Cardiac fibroblast (primary cell): ENCODE results near the gene EXD2.

Experiments
- DNase-seq, 2 donors: peaks; one replicate each; pipeline versions ENCODE4 v3.0.0 to v3.0.0-alpha.2; 2010; ENCODE audit warnings: low read depth in 2 of 2
- H3K4me3 ChIP-seq, 2 donors: replicated peaks in 1 of 2; 1 replicate in 1 of 2; 2 replicates in 1 of 2; pipeline ENCODE4 v1.5.1; 2011; ENCODE audit warnings: low read depth in 2 of 2, low read length in 2 of 2, mild to moderate bottlenecking in 2 of 2, moderate library complexity in 1 of 2
- TF ChIP-seq, protein P1 (sequence below): IDR thresholded peaks from one replicate; pipeline ENCODE4 v1.5.1; 2011; ENCODE audit warnings: low read depth, mild to moderate bottlenecking, low read length, inconsistent platforms

EXD2 gene

DNA sequence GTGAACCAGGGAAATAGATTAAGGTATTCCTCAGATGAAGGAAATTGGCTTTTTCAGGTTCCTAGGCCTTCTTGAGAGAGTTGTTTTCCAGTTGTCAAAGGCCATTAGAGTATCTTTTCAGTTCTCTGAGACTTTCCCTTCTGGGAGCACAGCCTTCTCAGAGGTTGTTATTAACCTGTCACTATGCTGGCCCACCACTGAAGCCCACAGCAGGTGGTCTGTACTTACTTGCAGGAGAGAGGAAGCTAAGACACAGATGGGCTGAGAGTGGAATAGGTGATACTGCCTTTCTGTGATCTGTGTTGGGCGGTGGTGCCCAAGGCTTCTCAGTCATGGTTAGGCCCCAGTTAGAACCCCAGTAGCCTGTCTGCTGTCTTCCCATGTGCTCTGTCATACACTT is 45.8 kb downstream of the EXD2 start:
- TF ChIP-seq, protein P1, sequence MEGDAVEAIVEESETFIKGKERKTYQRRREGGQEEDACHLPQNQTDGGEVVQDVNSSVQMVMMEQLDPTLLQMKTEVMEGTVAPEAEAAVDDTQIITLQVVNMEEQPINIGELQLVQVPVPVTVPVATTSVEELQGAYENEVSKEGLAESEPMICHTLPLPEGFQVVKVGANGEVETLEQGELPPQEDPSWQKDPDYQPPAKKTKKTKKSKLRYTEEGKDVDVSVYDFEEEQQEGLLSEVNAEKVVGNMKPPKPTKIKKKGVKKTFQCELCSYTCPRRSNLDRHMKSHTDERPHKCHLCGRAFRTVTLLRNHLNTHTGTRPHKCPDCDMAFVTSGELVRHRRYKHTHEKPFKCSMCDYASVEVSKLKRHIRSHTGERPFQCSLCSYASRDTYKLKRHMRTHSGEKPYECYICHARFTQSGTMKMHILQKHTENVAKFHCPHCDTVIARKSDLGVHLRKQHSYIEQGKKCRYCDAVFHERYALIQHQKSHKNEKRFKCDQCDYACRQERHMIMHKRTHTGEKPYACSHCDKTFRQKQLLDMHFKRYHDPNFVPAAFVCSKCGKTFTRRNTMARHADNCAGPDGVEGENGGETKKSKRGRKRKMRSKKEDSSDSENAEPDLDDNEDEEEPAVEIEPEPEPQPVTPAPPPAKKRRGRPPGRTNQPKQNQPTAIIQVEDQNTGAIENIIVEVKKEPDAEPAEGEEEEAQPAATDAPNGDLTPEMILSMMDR, result no peak
- DNase-seq, result no peak
- H3K4me3 ChIP-seq, result no peak overlapping the region

DNA sequence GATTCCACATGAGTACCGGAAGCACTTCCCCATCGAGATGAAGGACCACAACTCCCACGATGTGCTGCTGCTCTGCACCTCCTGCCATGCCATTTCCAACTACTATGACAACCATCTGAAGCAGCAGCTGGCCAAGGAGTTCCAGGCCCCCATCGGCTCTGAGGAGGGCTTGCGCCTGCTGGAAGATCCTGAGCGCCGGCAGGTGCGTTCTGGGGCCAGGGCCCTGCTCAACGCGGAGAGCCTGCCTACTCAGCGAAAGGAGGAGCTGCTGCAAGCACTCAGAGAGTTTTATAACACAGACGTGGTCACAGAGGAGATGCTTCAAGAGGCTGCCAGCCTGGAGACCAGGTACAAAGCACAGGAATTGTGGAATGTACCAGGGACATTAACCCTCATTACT is 46.3 kb downstream of the EXD2 start:
- H3K4me3 ChIP-seq, result no peak overlapping the region
- TF ChIP-seq, protein P1, result no peak
- DNase-seq, result no peak

DNA sequence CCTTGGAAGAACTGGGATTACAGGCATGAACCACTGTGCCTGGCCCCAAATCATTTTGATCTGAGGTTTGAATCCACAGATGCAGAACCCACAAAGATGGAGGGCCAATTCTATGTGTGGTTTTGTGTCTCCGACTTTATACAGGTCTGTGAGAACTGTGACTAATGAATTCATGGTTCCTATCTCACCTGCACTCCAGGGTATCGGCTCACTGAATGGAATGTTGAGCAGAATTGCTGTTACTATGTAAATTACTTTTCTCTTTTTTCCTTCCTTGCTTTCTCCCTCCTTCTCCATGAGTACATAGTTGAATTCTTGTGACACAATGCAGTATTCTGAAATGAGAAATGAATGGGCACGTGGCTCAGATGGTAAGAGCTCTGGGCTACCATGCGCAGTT is 47.6 kb downstream of the EXD2 start:
- no peak for DNase-seq
- TF ChIP-seq, protein P1, result no peak
- no peak overlapping the region for H3K4me3 ChIP-seq

DNA sequence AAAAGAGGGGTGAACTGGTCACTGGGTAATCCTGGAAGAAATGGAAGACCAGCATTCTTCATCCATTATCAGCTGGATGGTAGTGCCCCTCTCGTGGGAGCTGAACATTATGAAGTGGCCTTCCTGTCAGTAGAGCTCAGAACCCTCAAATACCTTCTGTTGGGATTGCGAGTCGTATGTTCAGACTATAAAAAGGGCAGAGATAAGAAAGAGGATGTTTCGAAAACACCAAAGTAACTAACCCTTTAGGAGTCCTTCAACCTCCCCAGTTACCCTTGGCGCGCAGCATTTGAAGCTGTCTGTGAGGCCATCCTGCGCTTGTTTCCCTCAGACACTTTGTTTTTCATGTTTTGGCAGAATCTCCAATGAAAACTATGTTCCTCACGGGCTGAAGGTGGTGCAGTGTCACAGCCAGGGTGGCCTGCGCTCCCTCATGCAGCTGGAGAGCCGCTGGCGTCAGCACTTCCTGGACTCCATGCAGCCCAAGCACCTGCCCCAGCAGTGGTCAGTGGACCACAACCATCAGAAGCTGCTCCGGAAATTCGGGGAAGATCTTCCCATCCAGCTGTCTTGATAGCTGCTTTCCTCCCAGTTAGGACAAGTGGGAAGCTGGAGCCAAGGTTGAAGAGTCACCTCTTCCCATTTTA is 49.4 kb downstream of the EXD2 start:
- TF ChIP-seq, protein P1, result no peak
- DNase-seq, result no peak
- H3K4me3 ChIP-seq, result no peak overlapping the region

DNA sequence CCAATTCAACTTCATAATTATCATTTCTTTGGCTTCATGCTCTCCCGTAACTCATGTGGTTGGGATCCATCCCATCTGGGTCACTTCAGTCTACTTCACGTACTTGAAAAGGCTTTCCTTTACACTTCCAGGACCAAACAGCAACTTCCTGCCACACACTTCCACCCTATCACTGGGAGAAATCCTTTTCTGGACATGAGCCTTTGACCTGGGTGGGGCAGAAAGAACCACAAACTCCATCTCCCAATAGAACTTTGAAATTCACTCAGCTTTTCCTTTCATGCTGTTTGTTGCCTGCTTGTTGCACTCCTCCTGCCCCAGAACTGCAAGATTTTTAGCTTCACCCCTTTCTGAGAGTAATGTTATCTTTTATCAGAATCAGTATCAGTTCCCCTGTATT is 50.3 kb downstream of the EXD2 start:
- no peak overlapping the region for H3K4me3 ChIP-seq
- no peak for DNase-seq
- TF ChIP-seq, protein P1, result no peak

DNA sequence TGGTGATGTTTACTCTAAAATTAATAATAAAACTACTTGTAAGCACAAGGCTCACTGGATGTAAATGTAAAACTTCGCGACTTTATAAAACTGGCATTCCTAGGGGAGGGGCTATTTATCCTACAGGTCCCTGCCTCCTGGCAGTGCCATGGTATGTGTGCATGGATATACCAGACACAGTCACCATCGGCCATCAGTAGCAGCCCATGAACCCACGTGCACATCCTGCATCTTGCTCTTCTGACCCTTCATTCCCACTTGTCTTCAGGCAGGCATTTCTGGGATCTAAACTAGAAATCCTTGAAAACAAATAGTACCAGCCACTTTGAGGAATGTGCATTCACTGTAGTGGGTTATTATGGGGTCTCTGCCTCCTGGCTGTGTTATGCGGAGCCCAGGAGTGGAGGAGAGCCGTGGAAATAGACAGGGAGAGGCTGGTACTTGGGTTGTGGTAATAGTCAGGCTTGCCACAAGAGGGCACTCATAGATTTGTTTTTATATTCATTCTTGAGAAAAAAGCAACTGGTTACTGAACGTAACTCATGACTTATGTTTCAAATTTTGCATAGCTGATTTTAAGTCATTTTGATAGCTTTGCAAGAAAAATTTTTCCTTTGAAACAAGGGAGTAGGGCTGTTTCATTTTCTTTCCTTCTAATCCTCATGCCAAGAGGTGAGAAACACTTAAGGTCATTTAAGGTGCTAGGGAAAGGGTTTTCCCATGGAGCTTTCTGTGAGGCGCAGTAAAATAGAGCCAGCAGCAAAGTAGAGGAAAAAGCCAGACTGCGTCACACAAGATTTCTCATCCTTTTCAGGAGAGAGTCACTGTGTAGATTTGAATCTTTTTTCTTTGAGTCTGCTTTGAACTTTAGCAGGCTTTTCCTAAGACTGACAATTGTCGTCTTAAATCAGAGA is 51.3 kb downstream of the EXD2 start:
- H3K4me3 ChIP-seq, result no peak overlapping the region
- TF ChIP-seq, protein P1, result peak; percentile 64
- peak; percentile 84 to 86 for DNase-seq
